ENCODE data around the gene ALKBH3.

DNA sequence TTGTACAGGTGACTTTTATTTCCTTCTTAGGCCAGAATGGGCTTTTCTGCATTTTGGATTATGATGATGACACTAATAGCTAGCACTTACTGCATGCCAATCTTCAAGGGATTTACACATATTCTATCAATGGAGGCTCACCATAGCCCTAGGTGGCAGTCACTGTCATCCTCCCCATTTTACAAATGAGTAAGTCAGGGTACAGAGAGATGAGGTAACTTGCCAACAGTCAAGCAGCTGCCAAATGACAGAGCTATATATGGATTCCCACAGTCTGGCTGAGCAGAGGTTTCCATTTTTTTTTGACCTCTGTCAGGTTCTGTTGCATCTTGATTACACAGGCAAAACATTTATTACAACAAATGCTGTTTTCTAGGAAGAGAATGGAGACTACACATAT is 38.0 kb downstream of the ALKBH3 start:
- TF ChIP-seq, protein P1, sequence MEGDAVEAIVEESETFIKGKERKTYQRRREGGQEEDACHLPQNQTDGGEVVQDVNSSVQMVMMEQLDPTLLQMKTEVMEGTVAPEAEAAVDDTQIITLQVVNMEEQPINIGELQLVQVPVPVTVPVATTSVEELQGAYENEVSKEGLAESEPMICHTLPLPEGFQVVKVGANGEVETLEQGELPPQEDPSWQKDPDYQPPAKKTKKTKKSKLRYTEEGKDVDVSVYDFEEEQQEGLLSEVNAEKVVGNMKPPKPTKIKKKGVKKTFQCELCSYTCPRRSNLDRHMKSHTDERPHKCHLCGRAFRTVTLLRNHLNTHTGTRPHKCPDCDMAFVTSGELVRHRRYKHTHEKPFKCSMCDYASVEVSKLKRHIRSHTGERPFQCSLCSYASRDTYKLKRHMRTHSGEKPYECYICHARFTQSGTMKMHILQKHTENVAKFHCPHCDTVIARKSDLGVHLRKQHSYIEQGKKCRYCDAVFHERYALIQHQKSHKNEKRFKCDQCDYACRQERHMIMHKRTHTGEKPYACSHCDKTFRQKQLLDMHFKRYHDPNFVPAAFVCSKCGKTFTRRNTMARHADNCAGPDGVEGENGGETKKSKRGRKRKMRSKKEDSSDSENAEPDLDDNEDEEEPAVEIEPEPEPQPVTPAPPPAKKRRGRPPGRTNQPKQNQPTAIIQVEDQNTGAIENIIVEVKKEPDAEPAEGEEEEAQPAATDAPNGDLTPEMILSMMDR (IDR thresholded peaks at IDR 0.05), result no peak
- no peak for TF ChIP-seq POLR2A (IDR thresholded peaks at IDR 0.05)
- no peak for TF ChIP-seq POLR2AphosphoS5 (IDR thresholded peaks at IDR 0.05)

Measured in stomach (tissue), 4 donors.